GM12874 (cell line): ENCODE results near the gene JPH3.

Source experiments
- CTCF ChIP-seq: IDR thresholded peaks from 2 replicates; pipeline ENCODE4 v1.5.1; 2011; ENCODE audit warnings: low read depth, mild to moderate bottlenecking, control low read depth, low read length, moderate library complexity; ENCODE audit not compliant: insufficient read depth

The JPH3 gene

GRCh38 chr16:87720446-87720845 lies 118.1 kb downstream of the JPH3 start:
- TF ChIP-seq CTCF = no peak

GRCh38 chr16:87721622-87722585 lies 119.6 kb downstream of the JPH3 start:
- no peak for TF ChIP-seq CTCF

- TF ChIP-seq CTCF = no peak
These were observed 120.4 kb downstream of the JPH3 start for GRCh38 chr16:87722590-87723225.

- no peak for TF ChIP-seq CTCF
These were observed 120.9 kb downstream of the JPH3 start for GRCh38 chr16:87723226-87723623.

GRCh38 chr16:87724490-87725291 lies 122.4 kb downstream of the JPH3 start:
- TF ChIP-seq CTCF = no peak

GRCh38 chr16:87725596-87726235 lies 123.4 kb downstream of the JPH3 start:
- no peak for TF ChIP-seq CTCF
